Neural cell (in vitro differentiated cells): ENCODE data around the gene RANBP9. TPM values are rescaled to one million over a fixed set of nuclear protein-coding genes. Genes with fewer than 3 reads are reported as not detected.

Source experiments
- H2AFZ ChIP-seq: fragments of 200-600, 300-800 bp; sonication (generic), shearing (Covaris generic); 2 replicates; pipeline ENCODE4 v1.6.0; 2014; ENCODE audit warnings: low read depth, mild to moderate bottlenecking, antibody characterized with exemption, low read length, moderate library complexity
- H3F3A ChIP-seq: fragments of 200-600 bp; shearing (Covaris generic); 2 replicates; pipeline ENCODE4 v1.6.1; 2016; ENCODE audit warnings: mild to moderate bottlenecking, moderate library complexity, mixed read lengths, antibody characterized with exemption, low read length; ENCODE audit not compliant: insufficient read depth, poor library complexity, severe bottlenecking
- H3K27ac ChIP-seq: fragments of 200-600, 300-800 bp; sonication (generic), shearing (Covaris generic); 2 replicates; pipeline ENCODE4 v1.5.1; 2014; ENCODE audit warnings: mild to moderate bottlenecking, low read length, moderate library complexity
- H3K27me3 ChIP-seq: fragments of 300-800, 200-600 bp; sonication (generic), shearing (Covaris generic); 2 replicates; pipeline ENCODE4 v1.6.0; 2014; ENCODE audit warnings: mild to moderate bottlenecking, low read depth, low read length, moderate library complexity; ENCODE audit not compliant: insufficient read depth
- H3K36me3 ChIP-seq: fragments of 300-800, 200-600 bp; sonication (generic), shearing (Covaris generic); 2 replicates; pipeline ENCODE4 v1.5.1; 2014; ENCODE audit warnings: mild to moderate bottlenecking, antibody characterized with exemption, low read length, moderate library complexity; ENCODE audit not compliant: insufficient read depth
- H3K4me2 ChIP-seq: fragments of 300-800, 200-600 bp; sonication (generic), shearing (Covaris generic); 2 replicates; pipeline ENCODE4 v1.6.0; 2014; ENCODE audit warnings: mild to moderate bottlenecking, low read length
- H3K4me3 ChIP-seq: fragments of 300-800, 200-600 bp; sonication (generic), shearing (Covaris generic); 2 replicates; pipeline ENCODE4 v1.5.1; 2014; ENCODE audit warnings: mild to moderate bottlenecking, low read length, moderate library complexity
- H3K79me2 ChIP-seq: fragments of 200-600 bp; shearing (Covaris generic); replicated peaks from 2 replicates; pipeline ENCODE4 v1.6.0; 2014; ENCODE audit warnings: mild to moderate bottlenecking, low read length, moderate library complexity; ENCODE audit not compliant: insufficient read depth
- H3K9ac ChIP-seq: fragments of 300-800, 200-600 bp; sonication (generic), shearing (Covaris generic); 2 replicates; pipeline ENCODE4 v1.6.1; 2016; ENCODE audit warnings: mild to moderate bottlenecking, low read length, mixed read lengths
- H3K9me2 ChIP-seq: fragments of 200-600 bp; shearing (Covaris generic); 2 replicates; pipeline ENCODE4 v1.6.1; 2016; ENCODE audit warnings: mild to moderate bottlenecking, low read length, mixed read lengths; ENCODE audit not compliant: insufficient read depth
- H3K9me3 ChIP-seq: fragments of 200-600, 300-800 bp; sonication (generic), shearing (Covaris generic); 2 replicates; pipeline ENCODE4 v1.6.1; 2016; ENCODE audit warnings: mild to moderate bottlenecking, mixed run types, low read length, moderate library complexity, mixed read lengths
- H4K20me1 ChIP-seq: fragments of 200-600 bp; shearing (Covaris generic); 2 replicates; pipeline ENCODE4 v1.6.1; 2016; ENCODE audit warnings: mild to moderate bottlenecking, mixed run types; ENCODE audit not compliant: insufficient read depth
- EP300 ChIP-seq: fragments of 450-650 bp; conservative IDR thresholded peaks from 2 replicates; pipeline ENCODE4 v1.6.1; 2014; ENCODE audit warnings: antibody characterized with exemption, mild to moderate bottlenecking, moderate library complexity; ENCODE audit not compliant: poor library complexity, severe bottlenecking
- EZH2 ChIP-seq: fragments of 200-600, 300-800 bp; shearing (Covaris generic), sonication (generic); IDR thresholded peaks from 2 replicates; pipeline ENCODE4 v1.6.1; 2014; ENCODE audit warnings: antibody characterized with exemption, low read length, borderline replicate concordance, mild to moderate bottlenecking; ENCODE audit not compliant: insufficient read depth, poor library complexity, severe bottlenecking
- MXI1 ChIP-seq: fragments of 450-650 bp; conservative IDR thresholded peaks from 2 replicates; pipeline ENCODE4 v1.6.1; 2014; ENCODE audit warnings: antibody characterized with exemption, mild to moderate bottlenecking; ENCODE audit not compliant: poor library complexity, severe bottlenecking
- POLR2AphosphoS5 ChIP-seq: IDR thresholded peaks from 2 replicates; pipeline ENCODE4 v1.6.1; 2012
- RAD21 ChIP-seq: fragments of 450-650 bp; conservative IDR thresholded peaks from 2 replicates; pipeline ENCODE4 v1.6.1; 2014; ENCODE audit warnings: antibody characterized with exemption, mild to moderate bottlenecking, moderate library complexity
- SMC3 ChIP-seq: fragments of 450-650 bp; conservative IDR thresholded peaks from 2 replicates; pipeline ENCODE4 v1.6.1; 2014; ENCODE audit warnings: antibody characterized with exemption, mild to moderate bottlenecking, moderate library complexity; ENCODE audit not compliant: poor library complexity
- TAF1 ChIP-seq: IDR thresholded peaks from 2 replicates; pipeline ENCODE4 v1.6.1; 2012; ENCODE audit warnings: low read depth
- polyA plus RNA-seq: library from polyadenylated mRNA; depleted of rRNA; stranded (reverse); fragments of >200 nt; gene quantifications from 2 replicates; pipeline ENCODE4 v1.2.3, GENCODE V29; 2014
- TF ChIP-seq, protein P1 (sequence below): IDR thresholded peaks from 2 replicates; pipeline ENCODE4 v1.6.1; 2012; ENCODE audit warnings: borderline replicate concordance
- TF ChIP-seq, protein P2 (sequence below): fragments of 450-650 bp; IDR thresholded peaks from 2 replicates; pipeline ENCODE4 v1.5.1; 2014; ENCODE audit warnings: antibody characterized with exemption, mild to moderate bottlenecking, moderate library complexity; ENCODE audit not compliant: poor library complexity, severe bottlenecking

RANBP9 gene
- polyA plus RNA-seq, 1 donor from 2014 or later: 52.2 TPM

DNA sequence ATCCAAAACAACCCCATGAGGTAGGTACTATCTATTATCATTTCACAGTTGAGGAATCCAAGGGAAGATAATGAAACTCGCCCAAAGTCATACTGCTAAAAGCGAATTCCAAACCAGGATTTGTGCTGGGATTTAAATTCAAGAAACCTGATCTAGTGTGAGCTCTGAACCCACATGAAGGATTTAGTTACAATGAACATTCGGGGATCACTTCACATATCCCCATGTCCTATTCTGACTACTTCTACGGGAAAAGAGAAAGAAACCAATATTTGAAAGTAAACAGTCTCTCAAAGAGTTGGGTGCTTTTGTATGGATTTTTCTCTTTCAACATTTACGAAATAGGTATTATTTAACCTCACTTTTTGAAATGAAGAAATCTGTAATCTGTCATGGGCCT lies 12.9 kb downstream of the RANBP9 start:
- Histone ChIP-seq H3K27ac (no peak overlapping the region), H3K9ac (no peak overlapping the region), H2AFZ (no peak overlapping the region), H3F3A (no peaks in the 10 kb centered on the region), H4K20me1 (no peaks in the 10 kb centered on the region), H3K27me3 (no peaks in the 10 kb centered on the region), H3K4me2 (no peak overlapping the region), H3K36me3 (peaks cover 10% of the 10 kb centered on the region), H3K9me3 (no peaks in the 10 kb centered on the region), H3K9me2 (no peaks in the 10 kb centered on the region), H3K79me2 (peaks cover 67% of the 10 kb centered on the region), H3K4me3 (no peak overlapping the region)
- TF ChIP-seq EZH2: no peak
- TF ChIP-seq TAF1: no peak
- TF ChIP-seq EP300: no peak
- TF ChIP-seq RAD21: no peak
- TF ChIP-seq MXI1: no peak
- TF ChIP-seq, protein P1, sequence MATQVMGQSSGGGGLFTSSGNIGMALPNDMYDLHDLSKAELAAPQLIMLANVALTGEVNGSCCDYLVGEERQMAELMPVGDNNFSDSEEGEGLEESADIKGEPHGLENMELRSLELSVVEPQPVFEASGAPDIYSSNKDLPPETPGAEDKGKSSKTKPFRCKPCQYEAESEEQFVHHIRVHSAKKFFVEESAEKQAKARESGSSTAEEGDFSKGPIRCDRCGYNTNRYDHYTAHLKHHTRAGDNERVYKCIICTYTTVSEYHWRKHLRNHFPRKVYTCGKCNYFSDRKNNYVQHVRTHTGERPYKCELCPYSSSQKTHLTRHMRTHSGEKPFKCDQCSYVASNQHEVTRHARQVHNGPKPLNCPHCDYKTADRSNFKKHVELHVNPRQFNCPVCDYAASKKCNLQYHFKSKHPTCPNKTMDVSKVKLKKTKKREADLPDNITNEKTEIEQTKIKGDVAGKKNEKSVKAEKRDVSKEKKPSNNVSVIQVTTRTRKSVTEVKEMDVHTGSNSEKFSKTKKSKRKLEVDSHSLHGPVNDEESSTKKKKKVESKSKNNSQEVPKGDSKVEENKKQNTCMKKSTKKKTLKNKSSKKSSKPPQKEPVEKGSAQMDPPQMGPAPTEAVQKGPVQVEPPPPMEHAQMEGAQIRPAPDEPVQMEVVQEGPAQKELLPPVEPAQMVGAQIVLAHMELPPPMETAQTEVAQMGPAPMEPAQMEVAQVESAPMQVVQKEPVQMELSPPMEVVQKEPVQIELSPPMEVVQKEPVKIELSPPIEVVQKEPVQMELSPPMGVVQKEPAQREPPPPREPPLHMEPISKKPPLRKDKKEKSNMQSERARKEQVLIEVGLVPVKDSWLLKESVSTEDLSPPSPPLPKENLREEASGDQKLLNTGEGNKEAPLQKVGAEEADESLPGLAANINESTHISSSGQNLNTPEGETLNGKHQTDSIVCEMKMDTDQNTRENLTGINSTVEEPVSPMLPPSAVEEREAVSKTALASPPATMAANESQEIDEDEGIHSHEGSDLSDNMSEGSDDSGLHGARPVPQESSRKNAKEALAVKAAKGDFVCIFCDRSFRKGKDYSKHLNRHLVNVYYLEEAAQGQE: no peak
- no peak for TF ChIP-seq SMC3
- TF ChIP-seq, protein P2, sequence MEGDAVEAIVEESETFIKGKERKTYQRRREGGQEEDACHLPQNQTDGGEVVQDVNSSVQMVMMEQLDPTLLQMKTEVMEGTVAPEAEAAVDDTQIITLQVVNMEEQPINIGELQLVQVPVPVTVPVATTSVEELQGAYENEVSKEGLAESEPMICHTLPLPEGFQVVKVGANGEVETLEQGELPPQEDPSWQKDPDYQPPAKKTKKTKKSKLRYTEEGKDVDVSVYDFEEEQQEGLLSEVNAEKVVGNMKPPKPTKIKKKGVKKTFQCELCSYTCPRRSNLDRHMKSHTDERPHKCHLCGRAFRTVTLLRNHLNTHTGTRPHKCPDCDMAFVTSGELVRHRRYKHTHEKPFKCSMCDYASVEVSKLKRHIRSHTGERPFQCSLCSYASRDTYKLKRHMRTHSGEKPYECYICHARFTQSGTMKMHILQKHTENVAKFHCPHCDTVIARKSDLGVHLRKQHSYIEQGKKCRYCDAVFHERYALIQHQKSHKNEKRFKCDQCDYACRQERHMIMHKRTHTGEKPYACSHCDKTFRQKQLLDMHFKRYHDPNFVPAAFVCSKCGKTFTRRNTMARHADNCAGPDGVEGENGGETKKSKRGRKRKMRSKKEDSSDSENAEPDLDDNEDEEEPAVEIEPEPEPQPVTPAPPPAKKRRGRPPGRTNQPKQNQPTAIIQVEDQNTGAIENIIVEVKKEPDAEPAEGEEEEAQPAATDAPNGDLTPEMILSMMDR: no peak
- TF ChIP-seq POLR2AphosphoS5: no peak

DNA sequence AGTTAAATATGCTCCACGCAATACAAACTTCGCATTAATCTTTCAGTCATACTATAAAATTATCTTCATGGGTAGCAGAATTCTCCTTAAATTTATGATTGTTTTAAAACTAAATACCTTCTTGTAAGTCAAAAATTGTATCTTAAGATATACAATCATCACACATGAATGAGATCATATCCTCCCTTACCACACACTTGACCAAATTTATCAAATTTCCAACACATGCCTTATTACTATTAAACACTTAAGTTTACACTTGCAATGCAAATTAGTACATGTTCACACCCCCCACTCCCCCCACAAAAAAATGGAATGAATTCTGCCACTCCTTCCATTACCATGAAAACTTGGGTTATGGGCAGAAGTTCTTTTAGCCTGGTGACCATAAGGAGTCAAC lies 13.8 kb downstream of the RANBP9 start:
- H3K79me2 ChIP-seq: peaks cover 61% of the 10 kb centered on the region
- H3K9me2 ChIP-seq: no peaks in the 10 kb centered on the region
- no peaks in the 10 kb centered on the region for H3F3A ChIP-seq
- no peaks in the 10 kb centered on the region for H3K9me3 ChIP-seq
- H3K36me3 ChIP-seq: peaks cover 10% of the 10 kb centered on the region
- no peak overlapping the region for H3K4me2 ChIP-seq
- no peaks in the 10 kb centered on the region for H4K20me1 ChIP-seq
- H3K27ac ChIP-seq: no peak overlapping the region
- no peaks in the 10 kb centered on the region for H3K27me3 ChIP-seq
- no peak overlapping the region for H3K9ac ChIP-seq
- no peak for TF ChIP-seq SMC3
- TF ChIP-seq TAF1: no peak
- no peak for TF ChIP-seq POLR2AphosphoS5
- TF ChIP-seq EZH2: no peak
- no peak overlapping the region for H2AFZ ChIP-seq
- no peak overlapping the region for H3K4me3 ChIP-seq

DNA sequence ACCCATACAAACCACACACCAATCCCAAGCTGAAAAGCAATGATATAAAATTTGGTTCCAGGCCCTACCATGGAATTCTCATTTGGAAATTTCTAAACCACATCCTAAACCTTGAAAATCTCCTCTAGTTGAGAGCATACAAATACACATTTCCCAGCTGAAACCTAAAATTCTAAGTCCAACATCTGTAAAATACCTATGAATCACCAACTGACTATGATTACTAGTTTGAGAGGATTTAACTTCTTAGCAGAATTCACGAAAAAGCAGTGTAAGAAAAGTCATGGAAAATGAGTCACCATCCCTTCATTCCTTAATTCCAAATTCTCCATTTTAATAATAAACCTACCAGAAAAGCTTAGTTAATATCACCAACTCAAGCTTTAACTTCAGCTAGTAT lies 15.4 kb downstream of the RANBP9 start:
- H3K4me2 ChIP-seq: no peak overlapping the region
- peaks cover 10% of the 10 kb centered on the region for H3K36me3 ChIP-seq
- peaks cover 51% of the 10 kb centered on the region for H3K79me2 ChIP-seq
- no peak overlapping the region for H2AFZ ChIP-seq
- no peaks in the 10 kb centered on the region for H3F3A ChIP-seq
- no peak overlapping the region for H3K27ac ChIP-seq
- H3K27me3 ChIP-seq: no peaks in the 10 kb centered on the region
- no peak for TF ChIP-seq EP300
- TF ChIP-seq, protein P2: no peak
- TF ChIP-seq TAF1: no peak
- no peak for TF ChIP-seq EZH2
- TF ChIP-seq RAD21: no peak
- no peak for TF ChIP-seq SMC3
- no peak for TF ChIP-seq MXI1
- no peak for TF ChIP-seq POLR2AphosphoS5
- TF ChIP-seq, protein P1: no peak
- H3K9me3 ChIP-seq: no peaks in the 10 kb centered on the region
- H4K20me1 ChIP-seq: no peaks in the 10 kb centered on the region
- H3K9me2 ChIP-seq: no peaks in the 10 kb centered on the region
- H3K9ac ChIP-seq: no peak overlapping the region
- H3K4me3 ChIP-seq: no peak overlapping the region
